PC-9 (cell line): ENCODE data around the gene TMEM132D.

Source experiments
- CTCF ChIP-seq: fragments of 200-600 bp; sonication (generic); conservative IDR thresholded peaks from 2 replicates; pipeline ENCODE4 v1.6.1; 2017; ENCODE audit warnings: mixed run types, antibody characterized with exemption, mild to moderate bottlenecking, moderate library complexity
- EZH2 ChIP-seq: fragments of 200-600 bp; sonication (generic); IDR thresholded peaks from 2 replicates; pipeline ENCODE4 v1.8.0; 2017; ENCODE audit warnings: antibody characterized with exemption, low read depth

- TF ChIP-seq CTCF (no peak), EZH2 (no peak)
Observed at GRCh38 chr12:129258781-129259318, 645.0 kb downstream of the TMEM132D start.
